GM19025 (cell line): ENCODE results near the gene IMPA2.
A peak's percentile ranks its signal among the peaks of the same experiment; 100 is the strongest.
"Not testable (repeated sequence)": the region's sequence is repeated elsewhere in the genome, so short reads cannot be mapped to it uniquely, and the experiment has no call there.

ENCODE experiments used
- ATAC-seq: cut with Tn5 transposase; IDR thresholded peaks from one replicate; pipeline ENCODE4 v1.9.1; 2021; ENCODE audit warnings: mild to moderate bottlenecking, low read depth, moderate library complexity; ENCODE audit not compliant: unreplicated experiment

IMPA2 gene

DNA sequence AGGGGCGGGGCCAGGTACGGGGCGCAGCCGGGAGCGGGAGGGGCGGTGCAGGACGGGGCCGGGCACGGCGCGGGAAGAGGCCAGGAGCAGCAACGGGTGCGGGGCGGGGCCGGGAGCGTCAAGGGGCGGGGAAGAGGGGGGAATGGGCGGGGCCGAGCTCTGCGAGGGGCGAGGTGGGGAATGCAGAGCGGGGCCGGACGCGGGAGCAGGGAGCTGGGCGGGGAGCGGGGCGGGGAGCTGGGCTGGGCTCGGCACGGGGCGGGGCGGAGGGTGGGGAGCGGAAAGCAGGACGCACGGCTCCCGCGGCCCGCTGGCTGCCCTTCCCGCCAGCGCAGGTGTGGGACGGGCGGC, at the start of gene IMPA2:
IMPA2 (plus strand) TSS at position 316 of the 351 bp plus-strand sequence. CDS start 163 bp downstream, outside the sequence.
- ATAC-seq, result peak; percentile 38

- ATAC-seq, result no peak
Measured at GRCh38 chr18:11932393-11932792, 48.9 kb upstream of the IMPA2 start.

DNA sequence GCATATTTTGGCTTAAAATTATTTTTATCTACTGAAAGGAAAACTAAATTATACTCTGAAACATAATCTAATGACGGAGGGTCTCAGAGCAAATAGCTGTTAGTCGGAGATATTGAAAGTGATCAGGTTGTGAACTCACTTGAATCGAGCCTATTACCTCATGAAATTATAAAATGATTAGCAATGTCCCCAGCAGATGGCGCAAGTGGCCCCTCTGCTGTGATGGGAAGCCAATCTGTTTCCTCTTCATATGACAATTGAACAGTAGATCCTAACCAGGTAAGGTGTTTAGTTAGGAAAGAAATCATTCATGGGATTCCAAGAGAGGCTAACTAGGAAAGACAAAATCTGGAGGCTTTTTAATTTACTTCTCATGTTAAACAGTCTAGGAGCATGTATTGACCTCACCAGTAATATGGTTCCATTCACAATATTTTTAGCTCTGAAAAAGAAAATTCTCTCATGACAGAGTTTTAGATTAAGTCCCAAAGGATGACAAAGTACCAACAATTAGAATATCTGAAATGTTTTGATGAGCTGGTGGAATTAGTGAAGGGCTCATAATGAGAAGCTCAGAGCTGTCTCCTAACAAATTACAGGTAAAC, 43.3 kb upstream of the IMPA2 start:
- no peak for ATAC-seq

- ATAC-seq, result no peak
Measured at GRCh38 chr18:11940956-11941355, 40.4 kb upstream of the IMPA2 start.

DNA sequence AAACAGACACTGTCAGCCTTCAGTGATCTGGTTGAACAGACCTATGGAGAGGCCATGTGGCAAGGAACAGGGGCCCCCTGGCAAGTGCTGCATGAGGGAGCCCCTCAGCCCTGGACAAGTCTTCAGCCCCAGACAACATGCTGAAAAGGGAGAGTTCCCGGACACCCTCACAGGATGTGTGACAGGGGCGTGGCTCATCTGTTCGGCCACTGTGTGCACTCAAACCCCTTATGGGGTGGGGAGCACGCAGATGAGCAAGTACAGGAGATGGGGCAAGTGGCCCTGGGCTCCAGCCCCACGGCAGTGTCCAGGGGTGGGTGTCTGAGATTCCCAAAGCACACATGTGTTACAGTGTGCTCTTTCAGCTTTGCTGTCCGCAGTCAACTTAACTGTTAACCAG, 37.8 kb upstream of the IMPA2 start:
- no peak for ATAC-seq

GRCh38 chr18:11944252-11944651, 37.1 kb upstream of the IMPA2 start:
- no peak for ATAC-seq

GRCh38 chr18:11944786-11945185, 36.5 kb upstream of the IMPA2 start:
- ATAC-seq, result no peak

DNA sequence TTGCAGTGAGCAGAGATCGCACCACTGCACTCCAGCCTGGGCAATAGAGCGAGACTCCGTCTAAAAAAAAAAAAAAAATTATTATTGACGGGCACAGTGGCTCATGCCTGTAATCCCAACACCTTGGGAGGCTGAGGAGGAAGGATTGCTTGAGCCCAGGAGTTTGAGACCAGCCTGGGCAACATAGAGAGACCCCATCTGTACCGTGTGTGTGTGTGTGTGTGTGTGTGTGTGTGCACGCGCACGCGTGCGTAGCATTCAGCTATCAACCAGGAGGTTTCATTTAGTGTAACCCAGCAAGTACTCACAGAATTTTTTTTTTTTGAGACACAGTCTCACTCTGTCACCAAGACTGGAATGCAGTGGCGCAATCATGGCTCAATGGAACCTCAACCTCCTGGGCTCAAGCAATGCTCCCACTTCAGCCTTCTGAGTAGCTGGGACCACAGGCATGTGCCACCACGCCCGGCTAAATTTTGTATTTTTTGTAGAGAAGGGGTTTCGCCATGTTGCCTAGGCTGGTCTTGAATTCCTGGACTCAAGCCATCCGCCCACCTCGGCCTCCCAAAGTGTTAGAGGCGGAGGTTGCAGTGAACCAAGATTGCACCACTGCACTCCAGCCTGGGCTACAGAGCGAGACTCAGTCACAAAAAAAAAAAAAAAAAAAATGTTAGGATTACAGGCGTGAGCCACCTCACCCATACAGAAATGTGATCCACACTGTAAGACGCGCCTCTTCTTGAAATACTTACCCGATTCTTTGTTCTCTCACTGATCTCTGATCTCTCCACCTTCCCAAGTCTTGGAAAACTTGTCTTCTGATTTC, 35.3 kb upstream of the IMPA2 start:
- not testable (repeated sequence) for ATAC-seq

GRCh38 chr18:11946756-11947155, 34.6 kb upstream of the IMPA2 start:
- no peak for ATAC-seq

GRCh38 chr18:11947214-11948191, 33.8 kb upstream of the IMPA2 start:
- peak; percentile 91 for ATAC-seq

DNA sequence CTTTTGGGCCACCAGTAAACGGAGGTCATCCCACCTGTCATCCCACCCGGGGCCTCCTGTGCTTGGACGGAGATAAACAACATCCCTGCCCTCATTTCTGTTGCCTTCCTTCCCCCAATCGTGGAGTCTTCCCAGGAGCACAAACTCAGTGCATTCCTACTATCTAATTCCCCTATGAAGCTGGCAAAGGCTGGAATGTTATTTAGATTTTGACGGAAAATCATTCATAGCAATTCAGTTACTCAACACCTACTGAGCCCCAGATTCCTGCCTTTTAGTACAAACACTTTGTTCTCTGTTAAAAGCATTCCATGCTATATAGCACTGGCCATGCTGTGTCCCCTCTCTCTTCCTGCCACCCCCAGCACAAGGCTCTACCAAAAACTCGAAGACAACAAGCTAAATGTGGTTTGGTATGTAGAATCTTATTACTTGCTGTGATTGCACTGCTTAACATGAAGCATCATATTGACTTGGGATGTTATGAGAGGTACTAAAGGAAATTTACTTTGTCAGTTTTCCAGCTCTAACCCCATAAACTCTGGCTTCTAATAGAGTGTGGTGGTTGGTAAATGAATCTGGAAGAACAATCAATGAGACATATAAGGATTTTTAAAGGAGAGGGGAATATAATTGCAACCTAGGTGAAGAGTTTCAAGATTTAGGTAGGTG, 32.3 kb upstream of the IMPA2 start:
- ATAC-seq, result no peak

- ATAC-seq, result no peak
Measured at GRCh38 chr18:11950824-11951223, 30.5 kb upstream of the IMPA2 start.

- no peak for ATAC-seq
Measured at GRCh38 chr18:11951390-11951851, 29.9 kb upstream of the IMPA2 start.

DNA sequence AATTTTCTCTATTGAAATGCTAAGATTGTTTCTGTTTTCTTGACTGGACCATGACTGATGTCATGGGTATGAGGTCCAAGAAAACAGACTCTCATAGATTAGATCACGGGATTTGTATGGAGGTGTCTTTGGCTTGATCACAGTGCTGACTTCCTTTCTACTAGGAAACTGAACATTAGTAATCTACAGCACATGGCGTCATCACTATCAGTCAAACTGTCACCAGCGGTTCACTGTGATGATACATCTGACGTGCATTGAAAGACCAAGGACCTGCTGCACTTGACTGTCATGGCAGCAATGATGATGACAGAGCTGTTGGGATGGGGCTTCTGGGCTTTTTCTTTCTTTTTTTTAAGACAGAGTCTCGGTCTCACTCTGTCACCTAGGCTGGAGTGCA, 28.2 kb upstream of the IMPA2 start:
- ATAC-seq, result no peak

GRCh38 chr18:11955239-11956029, 25.9 kb upstream of the IMPA2 start:
- ATAC-seq, result no peak

- no peak for ATAC-seq
Measured at GRCh38 chr18:11956371-11957308, 24.7 kb upstream of the IMPA2 start.

- no peak for ATAC-seq
Measured at GRCh38 chr18:11957636-11958035, 23.7 kb upstream of the IMPA2 start.

- ATAC-seq, result not testable (repeated sequence)
Measured at GRCh38 chr18:11959651-11960050, 21.7 kb upstream of the IMPA2 start.
